ENCODE measurements around the gene C6orf132.
"Not testable (repeated sequence)": the region's sequence is repeated elsewhere in the genome, so short reads cannot be mapped to it uniquely, and the experiment has no call there.

Gene C6orf132

GRCh38 chr6:42162384-42162783, 20.0 kb upstream of the C6orf132 start:
- DNase-seq: no peak

- no peak for DNase-seq
These were observed 17.1 kb upstream of the C6orf132 start for GRCh38 chr6:42159431-42160024.

- DNase-seq: no peak
These were observed 16.2 kb upstream of the C6orf132 start for GRCh38 chr6:42158631-42159030.

GRCh38 chr6:42158011-42158410, 15.6 kb upstream of the C6orf132 start:
- no peak for DNase-seq

GRCh38 chr6:42156638-42157037, 14.2 kb upstream of the C6orf132 start:
- no peak for DNase-seq

- no peak for DNase-seq
These were observed 12.9 kb upstream of the C6orf132 start for GRCh38 chr6:42155293-42155692.

- DNase-seq: no peak
These were observed 12.2 kb upstream of the C6orf132 start for GRCh38 chr6:42154461-42155209.

GRCh38 chr6:42153921-42154320, 11.5 kb upstream of the C6orf132 start:
- DNase-seq: no peak

- DNase-seq: not testable (repeated sequence)
These were observed 10.3 kb upstream of the C6orf132 start for GRCh38 chr6:42152528-42153213.

GRCh38 chr6:42152024-42152423, 9.6 kb upstream of the C6orf132 start:
- no peak for DNase-seq

GRCh38 chr6:42150254-42150653, 7.8 kb upstream of the C6orf132 start:
- no peak for DNase-seq

GRCh38 chr6:42148058-42148457, 5.6 kb upstream of the C6orf132 start:
- DNase-seq: no peak

GRCh38 chr6:42147138-42147562, 4.7 kb upstream of the C6orf132 start:
- no peak for DNase-seq

GRCh38 chr6:42141603-42142117, 760 bp downstream of the C6orf132 start:
- no peak for DNase-seq

GRCh38 chr6:42140756-42141602, 1.4 kb downstream of the C6orf132 start:
- no peak for DNase-seq

GRCh38 chr6:42140032-42140431, 2.4 kb downstream of the C6orf132 start:
- no peak for DNase-seq

- no peak for DNase-seq
These were observed 3.5 kb downstream of the C6orf132 start for GRCh38 chr6:42138630-42139619.

- no peak for DNase-seq
These were observed 4.2 kb downstream of the C6orf132 start for GRCh38 chr6:42138190-42138589.

- DNase-seq: no peak
These were observed 5.1 kb downstream of the C6orf132 start for GRCh38 chr6:42137194-42137753.

- peak; percentile 63 for DNase-seq
These were observed 5.8 kb downstream of the C6orf132 start for GRCh38 chr6:42136508-42137193.

- no peak for DNase-seq
These were observed 6.7 kb downstream of the C6orf132 start for GRCh38 chr6:42135722-42136121.

Measured in activated CD4-positive, alpha-beta T cell treated with anti-CD3 and anti-CD28 coated beads, Interleukin-2, Interleukin-6, amounts not matched to agents 100 ng/mL and 50 ng/mL, durations not matched to agents 16 hours and 8 hours (primary cell).